Stimulated activated CD8-positive, alpha-beta memory T cell treated with anti-CD3 and anti-CD28 coated beads, Interleukin-4, amount 100 ng/mL, for 1 hour (primary cell): ENCODE data around the gene ADARB2.

Source experiments
- DNase-seq, 2 donors: peaks; one replicate each; pipeline ENCODE4 v3.0.0-alpha.2; 2020; ENCODE audit warnings: low read depth in 2 of 2, low spot score in 1 of 2

ADARB2 gene

DNA sequence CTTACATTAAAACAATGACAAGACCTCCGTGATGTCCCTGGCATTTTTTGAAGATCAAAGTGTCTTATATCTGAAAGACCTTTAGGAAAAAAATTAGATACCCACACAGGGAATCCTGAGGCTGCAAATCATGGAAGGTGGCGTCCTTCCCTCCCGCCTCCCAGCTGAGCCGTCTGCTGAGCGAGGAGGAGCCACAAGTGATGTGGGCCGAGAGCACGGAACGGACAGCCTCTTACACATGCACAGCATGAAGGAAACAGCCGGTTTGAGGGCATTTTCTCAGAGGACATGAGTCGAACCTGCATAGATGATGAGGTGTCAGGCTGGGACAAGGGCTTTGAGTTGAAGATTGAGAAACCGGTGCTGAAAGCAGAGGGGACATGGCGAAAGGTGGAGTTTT is 163.3 kb downstream of the ADARB2 start:
- no peak for DNase-seq

DNA sequence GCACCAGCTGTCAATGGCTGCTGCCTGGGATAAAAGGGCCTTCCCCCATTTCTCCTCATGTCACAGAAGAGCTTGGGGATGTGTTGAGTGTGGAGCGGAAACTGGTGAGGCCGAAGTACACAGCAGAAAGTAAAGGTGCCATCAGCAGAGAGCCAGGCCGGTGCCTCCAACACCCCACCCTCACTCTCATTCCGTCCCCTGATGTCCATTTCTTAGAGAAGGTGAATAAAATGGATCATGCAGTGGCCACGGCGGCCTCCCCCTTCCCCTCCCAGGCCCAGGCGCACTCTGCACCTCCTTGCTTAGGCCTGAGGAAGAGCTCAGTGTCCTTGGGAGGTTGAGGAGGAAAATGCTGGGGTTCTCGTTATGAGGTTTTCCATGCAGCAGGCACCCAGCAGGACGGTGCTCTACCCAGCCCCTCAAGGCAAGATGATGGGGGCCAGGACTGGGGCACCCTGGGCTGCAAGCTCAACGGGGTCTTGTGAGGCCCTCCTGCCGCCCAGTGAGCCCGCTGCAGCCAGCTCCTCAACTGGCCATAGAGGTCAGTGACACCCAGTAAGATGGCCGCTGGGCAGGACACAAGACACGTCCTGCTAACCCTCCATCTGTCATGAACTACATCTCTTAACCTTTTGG is 163.9 kb downstream of the ADARB2 start:
- no peak for DNase-seq

DNA sequence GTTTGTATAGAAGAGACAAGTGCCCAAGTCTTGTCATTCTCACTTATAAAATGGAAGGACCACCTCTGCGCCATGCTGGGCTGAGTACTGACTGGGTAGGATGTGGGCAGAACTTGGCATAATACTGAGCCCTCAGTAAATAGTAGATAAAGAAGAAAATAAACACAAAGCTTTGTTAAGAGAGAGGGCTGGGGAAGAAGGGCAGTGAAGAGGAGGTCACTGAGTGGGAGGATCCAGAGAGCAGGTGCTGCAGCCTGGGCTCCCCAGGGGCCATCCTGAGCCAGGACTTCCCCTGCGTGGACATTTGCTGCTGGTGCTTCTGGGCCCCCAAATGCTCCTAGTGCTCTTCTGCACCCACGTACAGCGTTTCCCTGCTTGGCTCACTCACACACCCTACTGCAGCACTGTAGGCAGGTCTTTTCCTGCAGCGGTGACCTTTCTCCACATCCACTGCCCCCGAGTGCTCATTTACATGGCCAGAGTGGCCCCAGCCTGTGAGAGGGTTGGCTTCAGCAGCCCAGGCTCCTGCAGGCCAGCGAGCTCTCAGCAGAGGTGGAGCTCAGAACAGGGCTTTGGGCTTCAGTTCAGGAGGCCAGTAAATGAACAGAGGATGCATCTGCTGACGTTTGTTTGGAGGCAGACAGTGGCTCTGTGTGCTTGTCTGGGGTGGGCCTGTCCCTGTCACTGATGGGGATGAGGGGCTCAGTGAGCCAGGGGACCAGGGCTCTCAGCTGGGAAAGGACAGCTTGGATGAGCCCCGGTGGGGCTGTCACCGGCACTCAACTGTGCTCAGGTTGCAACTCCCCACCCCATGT is 164.6 kb downstream of the ADARB2 start:
- DNase-seq: no peak

GRCh38 chr10:1571587-1572237 is 165.6 kb downstream of the ADARB2 start:
- DNase-seq: no peak

DNA sequence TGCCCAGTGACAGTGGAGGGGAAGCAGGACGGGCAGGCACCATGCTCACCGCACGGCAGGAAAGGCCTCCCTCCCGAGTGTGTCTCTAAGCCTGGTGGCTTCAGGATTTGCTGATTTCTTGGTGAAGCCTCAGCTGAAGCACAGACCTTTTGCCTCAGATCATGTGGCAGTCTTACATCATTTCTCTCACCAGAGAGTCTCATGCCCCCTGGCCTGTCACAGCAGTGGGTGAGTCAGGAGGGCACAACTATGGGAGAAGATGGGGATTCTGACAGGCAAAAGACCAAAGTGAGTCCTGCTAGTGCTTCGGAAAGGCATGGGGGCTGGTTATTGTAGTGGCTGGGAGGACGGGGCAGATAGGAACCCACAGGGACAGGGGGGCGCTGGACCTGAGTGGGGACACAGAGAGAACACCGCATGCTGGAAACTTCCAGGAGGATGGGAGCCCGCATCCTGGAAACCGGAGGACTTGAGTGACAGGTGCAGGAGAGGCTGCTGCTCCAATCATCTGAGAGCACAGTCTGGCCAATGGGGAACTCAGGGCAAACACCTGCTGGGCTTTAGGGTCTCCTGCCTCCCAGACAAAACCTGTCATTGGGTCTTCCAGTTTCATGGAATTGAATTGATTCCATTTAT is 166.8 kb downstream of the ADARB2 start:
- DNase-seq: no peak

DNA sequence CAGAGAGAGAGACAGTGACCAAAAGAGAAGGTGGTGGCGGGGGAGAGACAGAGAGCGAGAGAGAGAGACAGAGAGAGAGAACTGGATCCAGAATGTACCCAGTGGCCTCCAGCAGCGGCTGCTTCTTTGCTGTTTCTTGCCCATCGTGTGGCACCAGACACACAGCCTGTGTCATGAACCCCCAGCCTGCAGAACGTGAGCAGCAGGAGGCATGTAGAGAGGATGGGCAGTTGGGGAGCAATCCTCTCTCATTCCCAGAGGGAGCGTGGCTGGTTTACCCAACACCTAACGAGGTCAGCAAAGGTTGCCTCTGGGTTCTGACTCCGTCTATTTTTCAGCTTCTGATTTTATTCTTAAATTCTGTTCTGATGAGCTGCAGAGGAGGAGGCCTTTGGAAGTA is 168.1 kb downstream of the ADARB2 start:
- DNase-seq: no peak

- DNase-seq: no peak
These were observed 169.4 kb downstream of the ADARB2 start for GRCh38 chr10:1567742-1568495.

- no peak for DNase-seq
These were observed 170.2 kb downstream of the ADARB2 start for GRCh38 chr10:1567152-1567551.

- no peak for DNase-seq
These were observed 172.5 kb downstream of the ADARB2 start for GRCh38 chr10:1564791-1565190.

DNA sequence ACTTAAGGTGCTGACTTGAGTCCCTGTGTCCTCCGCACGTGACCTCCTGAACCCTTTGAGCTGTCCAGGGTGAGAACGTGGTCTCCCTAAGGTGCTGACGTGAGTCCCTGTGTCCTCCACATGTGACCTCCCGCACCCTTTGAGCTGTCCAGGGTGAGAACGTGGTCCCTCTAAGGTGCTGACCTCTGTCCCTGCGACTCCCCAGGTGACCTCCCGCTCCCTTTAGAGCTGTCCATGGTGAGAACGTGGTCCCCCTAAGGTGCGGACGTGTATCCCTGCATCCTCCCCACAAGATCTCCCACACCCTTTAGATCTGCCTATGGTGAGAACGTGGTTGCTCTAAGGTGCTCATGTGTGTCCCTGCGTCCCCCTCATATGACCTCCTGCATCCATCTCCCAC is 174.3 kb downstream of the ADARB2 start:
- DNase-seq: no peak

- no peak for DNase-seq
These were observed 175.5 kb downstream of the ADARB2 start for GRCh38 chr10:1561731-1562337.

- DNase-seq: no peak
These were observed 176.7 kb downstream of the ADARB2 start for GRCh38 chr10:1560535-1561192.

- DNase-seq: no peak
These were observed 177.6 kb downstream of the ADARB2 start for GRCh38 chr10:1559761-1560160.

DNA sequence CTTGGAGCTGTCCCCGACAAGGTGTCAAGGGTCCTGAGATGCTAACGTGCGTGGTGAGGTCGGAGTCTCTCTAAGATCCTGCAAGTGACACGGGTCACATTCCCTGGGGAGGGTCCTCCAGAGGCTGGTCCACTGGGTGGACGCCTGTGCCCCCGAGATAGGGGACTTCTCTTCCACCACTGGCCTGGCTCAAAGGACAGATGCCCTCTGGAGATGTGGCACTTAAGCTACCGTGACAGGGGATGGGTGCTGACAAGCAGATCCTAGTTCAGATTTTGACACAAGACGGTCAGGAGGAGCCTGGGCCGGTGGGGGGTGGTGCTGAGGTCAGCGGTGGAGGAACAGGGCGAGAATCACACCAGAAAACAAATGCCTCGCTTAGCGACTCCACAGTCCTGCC is 178.0 kb downstream of the ADARB2 start:
- no peak for DNase-seq

DNA sequence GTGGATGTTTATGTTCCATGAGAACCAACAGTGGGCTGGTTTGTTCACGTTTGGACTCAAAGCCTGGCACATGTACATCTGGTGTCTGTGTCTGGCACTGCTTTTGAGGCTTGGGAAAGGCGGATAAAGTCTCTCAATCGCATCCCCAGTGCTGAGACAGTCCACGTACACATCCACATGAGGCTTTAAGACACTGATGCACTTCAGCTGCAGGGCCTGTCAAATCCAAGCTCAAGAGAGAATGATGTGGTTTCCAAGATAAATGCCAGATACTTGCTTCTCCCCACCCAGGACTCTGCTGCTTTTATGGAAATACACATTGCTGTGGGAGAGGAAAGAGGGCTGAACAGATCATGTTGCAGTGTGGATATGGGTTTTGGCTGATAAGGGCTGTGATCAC is 178.4 kb downstream of the ADARB2 start:
- DNase-seq: no peak

DNA sequence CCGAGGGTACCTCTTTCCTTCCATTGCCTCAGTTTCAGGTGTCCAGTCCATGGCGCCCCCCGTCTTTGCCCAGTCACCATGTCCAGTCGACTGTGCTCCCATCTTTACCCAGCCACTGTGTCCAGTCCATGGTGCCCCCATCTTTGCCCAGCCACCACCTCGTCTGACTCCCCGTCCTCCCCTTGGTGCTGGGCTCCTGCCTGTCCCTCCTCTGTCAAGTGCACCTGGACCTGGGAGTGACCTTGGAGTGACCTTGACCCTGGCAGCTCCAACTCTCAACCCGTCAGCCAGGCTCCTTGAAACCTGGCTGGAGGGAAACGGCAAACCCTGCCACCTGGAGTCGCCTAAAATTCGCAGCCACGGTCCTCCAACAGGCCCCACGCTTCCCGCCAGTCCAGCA is 180.2 kb downstream of the ADARB2 start:
- no peak for DNase-seq

DNA sequence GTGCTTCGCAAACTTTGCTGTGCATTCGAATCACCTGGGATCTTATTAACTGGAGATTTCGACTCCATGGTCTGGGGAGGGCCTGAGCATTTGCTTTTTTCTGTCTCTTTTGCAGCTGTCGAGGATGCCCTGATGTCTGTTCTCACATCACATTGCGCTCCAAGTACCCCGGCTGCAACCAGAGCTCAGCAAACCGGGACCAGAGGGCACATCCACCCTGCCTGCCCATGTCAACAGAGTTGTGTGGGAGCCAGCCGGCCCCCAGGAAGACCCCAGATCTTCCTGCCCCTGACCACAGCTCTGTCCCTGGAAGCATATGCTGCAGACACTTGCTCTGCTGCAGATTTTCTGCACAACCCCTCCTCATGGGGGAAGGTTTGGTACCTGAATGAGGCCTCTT is 180.8 kb downstream of the ADARB2 start:
- DNase-seq: no peak

GRCh38 chr10:1553951-1554350 is 183.4 kb downstream of the ADARB2 start:
- DNase-seq: no peak

DNA sequence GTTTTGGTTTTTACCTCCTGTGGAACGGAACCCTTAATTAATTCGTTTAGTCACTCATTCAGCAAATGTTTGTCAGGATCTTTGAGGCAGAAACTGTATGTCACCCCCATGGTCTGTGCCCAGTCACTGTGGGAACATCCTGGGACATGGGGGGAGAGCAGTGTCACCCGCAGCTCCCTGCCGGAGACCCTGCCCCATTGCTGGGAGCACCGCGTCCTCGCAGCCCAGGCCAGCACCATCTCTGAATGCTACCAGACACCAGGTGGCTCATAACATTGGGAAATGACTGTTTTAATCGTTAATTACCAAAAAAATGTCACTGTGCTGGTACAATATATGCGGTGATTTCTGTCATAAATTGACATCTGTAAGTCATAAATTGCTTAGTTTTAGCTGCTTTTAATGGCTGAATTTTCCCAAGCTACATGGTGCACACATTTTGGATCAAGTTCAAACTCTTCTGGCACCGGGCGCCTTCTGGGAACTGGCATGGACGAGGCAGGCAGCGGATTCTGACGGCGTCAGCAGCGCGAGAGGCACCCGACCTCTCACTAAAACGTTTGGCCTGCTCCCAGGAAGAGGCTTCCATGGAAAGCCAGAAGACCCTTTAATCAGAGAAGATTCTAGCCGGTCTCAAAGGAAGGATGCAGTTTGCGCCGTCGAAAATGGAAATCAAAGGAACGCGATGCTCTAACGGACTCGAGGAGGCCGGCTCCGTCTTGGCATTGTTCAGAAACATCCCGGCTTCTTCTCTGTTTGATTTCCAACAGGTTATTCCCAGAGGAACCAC is 184.2 kb downstream of the ADARB2 start:
- DNase-seq: no peak
